Stimulated activated CD4-positive, alpha-beta T cell treated with anti-CD3 and anti-CD28 coated beads, Interleukin-15, amount 100 ng/mL, for 48 hours (primary cell): ENCODE data around the gene IGSF22.

Experiments used
- DNase-seq, 2 donors: peaks; one replicate each; pipeline ENCODE4 v3.0.0-alpha.2; 2020; ENCODE audit warnings: low read depth in 2 of 2

Gene IGSF22

DNA sequence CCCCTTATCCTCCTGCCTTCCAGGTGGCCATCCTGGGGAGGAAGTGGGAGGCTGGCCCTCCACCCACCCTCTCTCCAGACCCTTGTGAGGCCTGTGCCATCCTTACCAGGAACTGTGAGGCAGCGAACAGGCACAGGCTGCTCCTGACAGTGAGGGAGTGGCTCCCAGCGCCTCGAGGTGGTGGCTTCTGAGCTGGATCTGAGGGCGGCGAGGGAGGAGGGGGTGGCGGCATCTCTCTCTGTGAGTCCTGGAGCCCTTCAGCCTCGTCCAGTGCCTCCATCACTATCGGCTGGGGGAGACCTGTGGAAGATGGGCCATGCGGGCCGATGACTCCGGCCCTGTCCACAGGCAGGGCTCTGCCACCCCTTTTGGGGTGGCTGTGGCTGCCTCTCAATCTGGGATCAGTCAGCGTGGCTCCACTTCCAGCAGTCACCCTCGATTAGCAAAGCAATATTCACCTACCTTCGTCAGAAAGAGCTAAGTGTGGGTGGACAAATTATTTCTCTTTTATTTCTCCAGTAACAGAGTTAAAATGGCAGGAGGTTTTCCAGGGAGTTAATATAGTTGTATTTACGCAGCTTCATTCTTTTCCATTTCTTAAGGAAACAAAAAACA lies 18.0 kb upstream of the IGSF22 start:
- no peak for DNase-seq

GRCh38 chr11:18743365-18743764 lies 17.4 kb upstream of the IGSF22 start:
- DNase-seq = no peak

GRCh38 chr11:18741783-18742182 lies 15.8 kb upstream of the IGSF22 start:
- no peak for DNase-seq

DNA sequence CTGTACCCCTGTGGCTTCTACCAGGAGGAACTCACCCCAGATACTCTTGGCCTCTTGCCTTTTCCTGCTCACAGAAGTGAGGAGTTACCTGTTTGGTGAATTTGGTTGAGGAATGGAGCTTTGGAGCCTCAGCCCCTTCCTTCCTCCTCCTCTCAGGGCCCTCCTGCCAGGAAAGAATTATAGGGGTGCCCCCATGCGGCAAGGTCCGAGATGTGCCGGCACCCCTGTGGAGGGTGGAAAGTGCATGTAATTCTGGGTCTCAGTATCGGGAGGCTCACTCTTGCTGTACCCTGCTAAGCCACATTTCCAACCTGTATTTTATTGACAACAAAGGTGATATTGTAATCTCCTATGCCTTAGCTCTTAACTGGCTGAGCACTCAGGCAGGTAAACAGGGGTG lies 13.7 kb upstream of the IGSF22 start:
- no peak for DNase-seq

DNA sequence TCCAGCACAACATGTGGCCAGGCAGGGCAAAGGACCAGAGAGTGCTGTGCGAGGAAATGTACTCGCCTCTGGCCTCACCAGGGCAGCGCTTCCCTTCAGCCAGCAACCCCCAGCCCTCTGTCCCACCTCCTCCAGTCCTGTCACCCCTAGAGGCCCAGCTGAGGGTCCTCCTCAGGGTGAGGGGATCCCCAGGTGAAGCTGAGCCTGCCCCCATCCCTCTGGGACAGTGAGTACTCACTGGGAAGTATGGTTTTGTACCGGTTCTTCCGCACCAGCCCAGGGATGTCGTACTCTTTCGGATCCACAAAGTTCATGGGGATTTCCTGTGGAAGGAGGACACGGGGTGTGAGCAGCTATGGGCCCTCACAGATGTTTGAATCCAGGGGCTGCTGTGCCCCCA lies 11.7 kb upstream of the IGSF22 start:
- DNase-seq = no peak

DNA sequence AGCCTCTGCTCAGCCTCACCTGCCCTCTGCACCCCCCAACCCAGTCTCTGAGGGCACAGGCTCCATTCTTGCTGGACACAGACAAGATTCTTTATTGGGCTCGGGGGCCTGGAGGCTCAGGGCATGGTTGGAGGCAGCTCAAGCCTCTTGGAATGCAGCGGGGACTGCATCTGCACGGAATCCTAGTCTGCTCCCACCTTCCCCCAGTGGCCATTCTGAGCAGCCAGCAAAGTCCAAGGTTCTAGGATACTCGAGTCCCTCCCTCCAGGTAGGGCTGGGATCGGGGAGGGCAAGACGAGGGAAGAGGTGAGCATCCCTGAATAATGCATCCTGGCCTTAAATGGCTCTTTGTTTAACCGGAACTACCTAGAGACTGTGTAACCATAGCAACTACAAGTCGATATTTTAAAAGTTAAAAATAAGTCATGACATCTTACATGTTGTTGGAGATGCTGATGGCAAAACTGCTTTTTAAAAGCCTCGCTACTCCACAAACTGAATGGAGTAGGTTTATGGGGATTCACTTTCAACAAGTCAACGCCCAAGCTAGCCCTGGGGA lies 10.7 kb upstream of the IGSF22 start:
- no peak for DNase-seq

DNA sequence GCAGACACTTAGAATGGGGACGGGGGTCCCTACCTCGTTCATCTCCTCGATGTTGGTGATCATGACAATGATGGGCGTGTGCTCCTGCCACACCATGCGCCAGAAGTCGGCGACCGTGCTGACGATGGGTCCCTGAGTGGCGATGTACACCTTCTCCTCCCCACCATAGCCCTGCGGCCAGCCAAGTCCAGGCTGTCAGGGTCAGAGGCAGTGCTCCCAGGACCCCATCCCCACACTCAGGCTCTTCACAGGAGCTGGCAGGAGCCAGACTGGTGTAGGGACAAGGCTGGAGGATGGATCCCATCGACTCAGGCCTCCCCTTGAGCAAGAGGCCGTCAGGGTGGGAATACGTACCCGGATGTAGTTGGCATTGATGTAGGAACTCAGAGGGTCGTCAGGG lies 7.2 kb upstream of the IGSF22 start:
- DNase-seq = no peak

DNA sequence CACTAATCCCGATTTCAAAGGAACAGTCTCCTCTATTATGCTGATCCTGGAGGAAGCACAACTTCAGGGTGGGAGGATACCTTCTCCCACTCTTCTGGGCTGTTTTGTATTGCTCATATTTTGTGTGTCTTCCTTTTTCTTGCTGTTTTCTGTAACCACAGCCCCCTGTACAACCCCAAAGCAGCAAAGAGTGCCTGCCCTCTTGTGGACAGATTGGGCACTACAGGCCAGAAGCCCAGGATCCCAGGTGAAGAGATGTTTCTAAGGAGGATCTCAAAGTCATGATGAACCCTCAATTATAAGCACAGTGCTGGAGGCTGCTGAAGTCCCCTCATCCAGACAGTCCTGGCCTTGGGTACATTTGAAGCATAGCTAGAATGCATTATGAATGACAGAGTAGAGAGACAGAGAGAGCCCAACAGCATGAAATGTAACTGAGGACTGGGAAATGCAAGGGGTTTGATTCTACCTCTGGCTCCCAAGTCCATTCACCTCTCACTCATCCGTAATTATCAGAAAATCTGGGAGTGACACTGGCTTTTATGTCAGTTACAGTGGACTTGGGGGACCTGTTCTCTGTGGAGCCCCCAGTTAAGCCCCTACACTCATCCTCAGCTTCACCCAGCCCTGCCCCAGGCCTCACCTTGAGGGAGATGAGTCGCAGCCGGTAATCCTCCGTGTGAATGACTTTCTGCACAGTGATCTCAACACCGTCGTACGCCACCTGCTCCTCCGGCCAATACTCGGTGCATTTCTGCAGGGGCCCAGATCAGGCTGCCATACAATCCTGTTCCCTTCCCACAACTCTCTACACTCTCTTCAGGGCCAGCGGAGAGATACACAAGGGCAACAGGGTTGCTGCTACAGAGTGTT lies 6.2 kb upstream of the IGSF22 start:
- DNase-seq = peak in 1 of 2 donors; percentile 50

DNA sequence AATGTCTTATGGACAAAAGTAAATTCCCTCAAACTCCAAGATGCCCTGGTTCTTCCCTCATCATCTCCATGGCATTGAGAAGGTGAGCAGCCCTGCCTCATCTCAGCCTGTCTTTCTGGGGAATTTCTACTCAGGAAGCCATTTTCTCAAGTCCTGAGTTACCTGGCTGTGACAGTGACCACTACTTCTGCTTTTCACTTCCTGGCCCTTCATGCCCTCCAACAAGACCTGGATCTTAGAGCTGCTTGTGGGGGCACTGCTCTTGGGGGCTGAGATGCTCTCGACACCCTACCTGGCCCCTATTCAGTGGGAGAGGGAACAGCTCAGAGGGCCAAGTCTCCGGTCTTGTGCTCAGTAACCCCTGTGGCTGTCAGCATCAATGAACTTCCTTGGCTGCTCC lies 5.5 kb upstream of the IGSF22 start:
- no peak for DNase-seq

DNA sequence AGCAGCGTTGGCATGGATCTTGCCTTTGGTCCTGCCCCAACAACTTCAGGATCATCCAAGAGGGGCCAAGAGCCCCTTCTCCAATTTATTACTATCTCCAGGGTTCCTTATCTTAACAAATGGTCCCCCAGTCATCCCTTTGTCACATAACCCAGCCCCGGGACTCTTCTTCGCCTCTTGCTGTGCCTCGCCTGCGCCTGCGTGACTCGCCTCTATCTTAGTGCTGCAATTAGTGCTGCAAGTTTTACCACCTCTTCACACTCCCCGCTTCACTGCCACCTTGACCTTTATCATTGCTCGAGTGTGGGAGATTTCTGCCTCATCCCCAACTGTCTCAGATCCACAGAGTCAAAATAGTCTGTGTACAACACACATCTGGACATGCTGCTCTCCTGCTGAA lies 4.0 kb upstream of the IGSF22 start:
- no peak for DNase-seq

GRCh38 chr11:18729426-18729825 lies 3.4 kb upstream of the IGSF22 start:
- no peak for DNase-seq

DNA sequence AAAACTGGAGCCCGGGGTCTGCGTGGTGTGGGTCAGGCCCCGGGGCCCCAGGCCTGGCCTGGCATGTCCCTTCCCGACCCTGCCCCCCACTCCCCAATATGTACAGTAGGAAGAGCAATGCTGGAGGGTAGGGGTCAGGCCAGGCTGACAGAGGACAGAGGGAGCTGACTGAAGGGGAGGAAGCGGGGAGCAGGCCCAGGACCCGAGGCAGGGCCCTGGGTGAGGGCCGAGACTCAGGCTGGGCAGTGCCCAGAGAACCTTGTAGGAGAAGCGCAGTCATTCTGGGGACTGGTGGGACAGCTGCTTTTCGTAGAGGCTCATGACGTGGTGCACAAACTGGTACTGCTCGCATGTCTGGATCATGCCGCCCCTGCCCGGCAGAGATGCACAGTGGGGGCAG lies 2.7 kb upstream of the IGSF22 start:
- no peak for DNase-seq

DNA sequence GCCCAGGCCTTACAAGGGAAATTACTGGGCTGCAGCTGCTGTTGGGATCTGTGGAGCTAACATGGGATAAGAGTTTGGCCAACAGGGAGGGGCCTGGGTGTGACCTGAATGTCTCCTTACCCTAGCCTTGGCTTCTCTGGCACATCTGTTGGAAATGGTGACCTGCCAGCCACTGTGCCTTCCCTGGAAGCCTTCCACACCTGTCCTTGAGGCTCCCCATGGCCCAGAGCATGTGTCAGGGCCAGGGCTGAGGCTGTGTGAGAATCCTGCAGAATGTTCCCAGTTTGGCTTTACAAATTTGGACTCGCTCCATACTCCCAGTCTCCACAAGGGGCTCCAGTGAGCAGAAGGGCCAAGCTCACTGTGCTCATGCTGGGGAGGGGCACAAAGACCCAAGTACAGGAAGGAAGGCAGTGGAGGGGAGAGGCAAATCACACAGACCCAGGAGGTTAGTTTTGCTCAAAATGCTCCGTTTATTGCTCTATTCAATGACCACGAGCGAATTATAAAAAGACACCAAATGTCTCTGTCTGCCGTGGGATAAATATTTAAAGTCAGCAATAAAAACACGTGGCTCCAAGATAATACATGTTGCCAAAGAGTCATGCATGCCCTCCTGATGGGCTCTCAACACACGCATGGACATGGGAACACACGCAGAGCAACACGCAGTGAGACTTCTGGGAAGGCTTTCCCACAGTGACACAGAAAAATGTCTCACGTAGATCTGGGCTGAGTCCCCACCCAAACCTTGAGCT lies 1.7 kb upstream of the IGSF22 start:
- DNase-seq = peak in 1 of 2 donors; percentile 33

GRCh38 chr11:18723991-18724390 lies 2.0 kb downstream of the IGSF22 start:
- DNase-seq = no peak

DNA sequence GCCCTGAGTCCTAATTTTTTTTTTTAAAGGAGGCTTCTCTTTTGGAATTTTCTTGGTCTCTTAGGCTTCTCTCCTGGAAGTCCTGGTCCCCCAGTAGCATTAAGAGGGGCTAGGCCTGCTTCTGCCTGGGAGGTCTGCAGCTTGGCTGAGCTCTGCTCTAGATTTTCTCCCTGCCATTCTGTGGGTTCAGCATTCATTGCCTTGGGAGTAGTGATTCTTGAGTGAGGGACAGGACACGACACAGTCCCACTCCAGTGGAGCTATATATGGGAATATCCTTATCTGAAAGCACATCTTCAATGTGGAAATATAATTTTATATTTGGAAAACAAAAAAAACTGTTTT lies 3.7 kb downstream of the IGSF22 start:
- DNase-seq = no peak

DNA sequence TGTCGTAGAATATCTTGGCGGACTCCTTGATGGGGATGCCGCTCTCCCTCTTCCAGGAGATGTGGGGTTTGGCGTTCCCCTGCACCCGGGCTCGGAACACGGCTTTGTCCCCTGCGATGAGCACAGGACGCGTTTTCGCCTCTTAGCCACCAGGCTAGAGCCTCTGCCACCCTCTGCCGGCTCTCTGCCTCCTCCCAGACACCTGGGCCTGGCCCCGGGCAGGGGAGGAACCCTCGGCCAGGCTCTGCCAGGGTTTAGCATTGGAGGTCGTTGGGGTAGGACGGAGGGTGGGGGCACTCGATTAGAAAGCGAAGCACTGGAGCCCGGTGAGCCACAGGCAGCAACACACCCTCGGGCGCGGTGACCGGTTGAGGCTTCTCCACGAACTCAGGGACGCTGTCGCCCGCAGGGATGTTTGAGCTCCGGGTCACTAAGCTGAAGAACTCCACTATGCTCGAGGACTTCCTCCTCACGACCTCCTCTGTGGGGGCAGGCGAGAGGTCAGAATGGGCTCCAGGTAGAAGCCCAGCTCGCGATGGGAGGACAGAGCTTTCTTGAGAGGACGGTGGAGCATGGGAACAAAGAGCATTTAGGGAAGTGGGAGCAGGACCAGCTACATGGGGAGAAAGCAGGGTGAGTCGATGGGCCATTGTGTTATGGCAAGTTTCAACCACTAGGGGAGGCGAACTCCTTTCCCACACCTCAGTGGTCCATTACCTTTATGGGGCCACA lies 4.3 kb downstream of the IGSF22 start:
- peak in 1 of 2 donors; percentile 30 for DNase-seq

DNA sequence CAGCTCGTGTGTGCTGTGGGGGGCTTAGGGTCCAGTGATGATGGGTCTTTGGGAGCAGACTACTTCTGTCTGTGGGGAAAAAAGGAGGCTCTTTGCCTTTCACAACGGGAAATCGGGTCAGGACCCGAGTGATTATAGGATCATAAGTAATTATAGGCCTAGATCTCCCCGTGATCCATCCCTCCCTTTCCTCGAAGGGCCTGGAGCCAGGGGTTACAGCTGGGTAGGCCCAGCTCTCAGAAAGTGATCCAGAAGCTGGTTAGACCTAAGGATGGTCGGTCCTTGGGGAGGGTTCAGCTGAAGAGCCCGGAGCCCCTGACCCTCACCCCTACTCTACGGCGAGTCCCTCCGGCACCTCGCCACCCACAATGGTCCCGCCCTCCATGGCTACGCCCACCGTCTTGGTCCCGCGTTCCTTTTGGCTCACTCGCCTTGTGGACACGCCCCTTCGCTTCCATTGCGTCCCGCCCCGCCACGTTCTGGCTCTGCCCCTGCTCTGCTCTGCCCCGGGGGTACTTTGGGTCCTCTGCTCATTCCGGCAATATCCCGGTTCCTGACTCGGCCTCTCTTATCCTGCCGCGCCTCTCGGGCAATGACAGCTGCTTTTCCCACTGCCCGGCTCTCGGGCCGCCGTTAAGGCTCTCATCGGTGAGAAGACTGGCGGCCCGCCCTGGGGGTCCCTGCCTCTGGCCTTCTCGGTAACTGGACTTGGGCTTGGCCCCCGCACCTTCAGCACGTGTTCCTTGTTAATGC lies 5.0 kb downstream of the IGSF22 start:
- peak; percentile 53 to 79 for DNase-seq

DNA sequence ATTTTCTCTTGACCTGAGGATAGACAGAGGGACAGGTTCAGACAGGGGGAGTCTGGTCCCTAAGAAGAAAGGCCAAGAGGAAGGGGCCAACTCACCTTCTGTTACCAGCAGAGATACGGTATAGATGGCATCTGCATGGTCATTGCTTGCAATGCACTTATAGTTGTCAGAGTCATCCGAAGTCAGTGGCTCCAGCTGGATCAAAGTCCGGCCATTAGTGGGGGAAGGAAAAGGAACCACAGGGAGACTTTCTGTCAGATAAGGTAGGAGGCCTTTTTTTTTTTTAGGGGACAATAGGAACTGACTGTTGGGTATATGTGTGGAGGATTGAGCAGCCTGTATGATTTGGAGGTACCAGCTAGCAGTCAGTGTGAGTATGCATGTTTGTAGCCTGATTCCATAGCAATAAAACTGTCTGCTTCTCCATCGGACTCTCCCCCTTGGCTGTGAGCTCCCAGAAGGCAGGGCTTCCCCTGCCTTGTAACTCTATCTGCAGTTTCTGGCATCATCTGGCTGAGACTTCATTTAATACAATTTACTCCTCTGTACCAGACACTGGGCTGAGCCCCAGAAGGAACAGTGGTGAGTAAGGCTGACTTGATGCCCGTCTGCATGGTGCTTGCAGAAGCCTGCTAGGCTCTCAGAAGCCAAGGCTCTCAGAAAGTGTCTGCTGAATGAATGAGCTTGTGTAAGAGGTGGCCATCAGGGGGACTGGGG lies 5.7 kb downstream of the IGSF22 start:
- no peak for DNase-seq

DNA sequence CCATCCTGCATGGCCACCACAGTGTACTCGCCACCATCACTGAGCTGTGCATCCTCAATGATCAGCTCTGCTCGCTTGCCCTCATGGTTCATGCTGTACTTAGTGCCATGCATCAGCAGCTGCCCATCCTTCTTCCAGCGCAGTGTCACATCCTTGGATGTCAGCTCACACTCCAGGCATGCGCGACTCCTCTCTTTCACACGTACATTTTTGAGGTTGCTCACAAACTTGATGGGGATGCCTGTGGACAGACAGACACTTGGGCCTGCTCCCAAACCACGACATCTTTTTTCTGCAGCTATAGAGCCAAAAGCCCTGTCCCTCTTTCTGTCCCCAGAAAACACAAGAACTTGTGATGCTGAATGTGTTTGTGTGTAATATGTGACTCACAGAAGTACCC lies 10.5 kb downstream of the IGSF22 start:
- no peak for DNase-seq

DNA sequence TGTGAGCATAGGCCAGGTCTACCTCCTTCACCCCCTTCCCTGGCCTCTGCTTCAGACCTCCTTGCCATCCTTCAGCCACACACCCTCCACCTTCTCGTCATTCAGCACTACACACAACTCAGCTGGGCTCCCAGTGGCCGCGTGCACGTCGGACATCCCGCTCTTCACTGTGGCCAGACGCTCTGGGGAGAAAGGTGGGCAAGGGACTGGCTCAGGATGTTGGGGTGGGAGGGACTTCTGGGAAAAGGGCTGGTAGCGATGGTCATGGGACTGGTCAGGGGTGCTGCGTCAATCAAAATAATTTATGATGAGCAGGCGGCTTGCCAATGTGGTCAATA lies 11.6 kb downstream of the IGSF22 start:
- no peak for DNase-seq
